NT2/D1 (cell line): Measurements from ENCODE around the gene FLYWCH2.

Source experiments
- SUZ12 ChIP-seq: IDR thresholded peaks from 2 replicates; pipeline ENCODE4 v1.6.1; 2011; ENCODE audit not compliant: insufficient read length, insufficient read depth; ENCODE audit errors: extremely low read depth
- ZNF274 ChIP-seq: IDR thresholded peaks from 2 replicates; pipeline ENCODE4 v1.6.1; 2011; ENCODE audit warnings: mild to moderate bottlenecking, low read depth, low read length

GRCh38 chr16:2882650-2883457, at the start of gene FLYWCH2:
- TF ChIP-seq ZNF274, result no peak
- no peak for TF ChIP-seq SUZ12
